ENCODE measurements around the gene ZNF492. TPM values are rescaled to one million over a fixed set of nuclear protein-coding genes. Genes with fewer than 3 reads are reported as not detected.

ZNF492 gene
- total and polyA plus RNA-seq, 2 of the 8 experiments (the other 6 are each of a cell fraction or from before 2014, with no cell fraction given), result not detected

- no peak overlapping the region for H2BK120ac ChIP-seq (replicated peaks; ENCODE audit: low read depth, low read length)
- no peak overlapping the region for H2AK5ac ChIP-seq (ENCODE audit: low read depth, low read length)
- H4K20me1 ChIP-seq (replicated peaks in 1 of 2; ENCODE audit: control insufficient read depth in 1 of 2, insufficient read depth in 2 of 2, low read length in 2 of 2), result no peaks in the 10 kb centered on the region
- H3K4me3 ChIP-seq (ENCODE audit: extremely low read depth in 1 of 4, insufficient read depth in 2 of 4, low read depth in 3 of 4, low read length in 4 of 4), result no peak overlapping the region
- no peak overlapping the region for H3K18ac ChIP-seq (ENCODE audit: extremely low read depth, low read length)
- no peak overlapping the region for H2BK15ac ChIP-seq (ENCODE audit: low read length)
- H4K91ac ChIP-seq (replicated peaks; ENCODE audit: insufficient read length, low read length), result no peak overlapping the region
- H3K4me1 ChIP-seq (replicated peaks in 1 of 4; ENCODE audit: control insufficient read depth in 3 of 4, insufficient read depth in 4 of 4, low read length in 3 of 4), result no peaks in the 10 kb centered on the region
- H3K27ac ChIP-seq (ENCODE audit: low read depth, low read length), result no peak overlapping the region
- no peak overlapping the region for H2BK5ac ChIP-seq (ENCODE audit: low read depth, low read length)
- no peaks in the 10 kb centered on the region for H3K27me3 ChIP-seq (replicated peaks in 1 of 4; ENCODE audit: control insufficient read depth in 3 of 4, extremely low read depth in 1 of 4, insufficient read depth in 3 of 4, low read length in 3 of 4)
- DNase-seq (ENCODE audit: low read depth in 1 of 2, low spot score in 2 of 2) (no peak), FAIRE-seq (no peak)
- H4K8ac ChIP-seq (ENCODE audit: extremely low read depth, insufficient read depth, low read length), result no peak overlapping the region
- CTCF ChIA-PET (ENCODE audit: partially characterized antibody), result interaction anchor here (1.3 kb wide), 1 partner anchor 9 kb away, joined by 3 read pairs; no protein-coding TSS in a partner anchor
- no peaks in the 10 kb centered on the region for H3K23me2 ChIP-seq (ENCODE audit: low read depth, low read length)
- TF ChIP-seq E2F6 (IDR thresholded peaks at IDR 0.05), result no peak
- no peak for TF ChIP-seq SUZ12 (IDR thresholded peaks at IDR 0.05; ENCODE audit: low read length)
- no peak for TF ChIP-seq HDAC6 (IDR thresholded peaks at IDR 0.05; ENCODE audit: low read depth, low read length)
- TF ChIP-seq ASH2L (IDR thresholded peaks at IDR 0.05; ENCODE audit: low read length), result no peak
- TF ChIP-seq SP4 (IDR thresholded peaks at IDR 0.05; ENCODE audit: low read length), result no peak
- no peak for TF ChIP-seq KDM5A (IDR thresholded peaks at IDR 0.05; ENCODE audit: low read length)
- TF ChIP-seq USF2 (IDR thresholded peaks at IDR 0.05; ENCODE audit: low read length), result no peak
- no peak for TF ChIP-seq POLR2A (IDR thresholded peaks at IDR 0.05; ENCODE audit: control extremely low read depth in 1 of 2, low read depth in 2 of 2, low read length in 2 of 2)
- no peak for TF ChIP-seq JUN (IDR thresholded peaks at IDR 0.05; ENCODE audit: low read depth, low read length)
- TF ChIP-seq RBBP5 (IDR thresholded peaks at IDR 0.05; ENCODE audit: borderline replicate concordance, low read depth, low read length), result no peak
- 76% methylated on average over 8 of the region's 8 CpGs; no CpG with 5 or more reads in 1 of the 2 experiments for WGBS, 2 experiments (ENCODE audit: extremely low coverage in 1 of 2, insufficient coverage in 1 of 2, insufficient read length in 1 of 2, insufficient replicate concordance in 2 of 2, low coverage in 1 of 2, low lambda C conversion rate in 2 of 2, missing lambda C conversion rate in 1 of 2)
- POLR2A ChIA-PET (ENCODE audit: partially characterized antibody), result no interaction called here
- no peak overlapping the region for H2BK12ac ChIP-seq (ENCODE audit: low read depth, low read length)
- no peak overlapping the region for H2BK20ac ChIP-seq (ENCODE audit: low read length)
- H3K14ac ChIP-seq (ENCODE audit: insufficient read length), result no peak overlapping the region
- no peak overlapping the region for H3K9ac ChIP-seq (replicated peaks in 1 of 4; ENCODE audit: extremely low read depth in 1 of 4, low read depth in 3 of 4, low read length in 3 of 4)
- no peak overlapping the region for H3K56ac ChIP-seq (replicated peaks; ENCODE audit: insufficient read length, low read depth, low read length)
- H3K79me2 ChIP-seq (ENCODE audit: control insufficient read depth in 1 of 2, insufficient read depth in 2 of 2, low read length in 2 of 2), result no peaks in the 10 kb centered on the region
- no peak overlapping the region for H3K4me2 ChIP-seq (ENCODE audit: insufficient read depth in 1 of 2, low read depth in 2 of 2, low read length in 2 of 2)
- no peak overlapping the region for H3K4ac ChIP-seq (replicated peaks; ENCODE audit: insufficient read length, low read depth, low read length)
- no peak overlapping the region for H4K5ac ChIP-seq (ENCODE audit: insufficient read length, low read depth, low read length)
- H3K36me3 ChIP-seq (ENCODE audit: control insufficient read depth in 2 of 4, insufficient read depth in 4 of 4, low read length in 3 of 4), result peaks cover 0 to 5% (median 0%) of the 10 kb centered on the region in 4 experiments; a peak in 1 of 8 replicates
- peaks cover 52 to 82% of the 10 kb centered on the region in 2 experiments; a peak in 3 of 4 replicates for H3K9me3 ChIP-seq (ENCODE audit: insufficient read depth in 2 of 2, low read depth in 1 of 2, low read length in 1 of 2)
- H3K23ac ChIP-seq (ENCODE audit: insufficient read length), result no peak overlapping the region
- H3K79me1 ChIP-seq (ENCODE audit: low read depth, low read length), result no peaks in the 10 kb centered on the region
- H2AFZ ChIP-seq (ENCODE audit: low read length), result no peak overlapping the region
Measured at GRCh38 chr19:22625266-22626035, 8.7 kb upstream of the ZNF492 start.

Data from H1 (cell line).